Activated naive CD8-positive, alpha-beta T cell treated with anti-CD3 and anti-CD28 coated beads for 36 hours (primary cell): ENCODE data around the gene SETD7. TPM values are rescaled to one million over a fixed set of nuclear protein-coding genes. Genes with fewer than 3 reads are reported as not detected.
"Not testable (repeated sequence)": the region's sequence is repeated elsewhere in the genome, so short reads cannot be mapped to it uniquely, and the experiment has no call there.

Experiments used
- DNase-seq: peaks from one replicate; pipeline ENCODE4 v3.0.0; 2021
- H3K27ac Mint-ChIP-seq: one replicate; pipeline ENCODE4 v1.8.0; 2022; ENCODE audit warnings: mild to moderate bottlenecking, moderate library complexity, mixed read lengths
- H3K27me3 Mint-ChIP-seq: one replicate; pipeline ENCODE4 v1.8.0; 2022; ENCODE audit warnings: mild to moderate bottlenecking, mixed read lengths
- H3K36me3 Mint-ChIP-seq: one replicate; pipeline ENCODE4 v1.8.0; 2021; ENCODE audit warnings: mild to moderate bottlenecking, mixed read lengths
- H3K4me1 Mint-ChIP-seq: one replicate; pipeline ENCODE4 v1.8.0; 2021; ENCODE audit warnings: mixed read lengths
- H3K4me3 Mint-ChIP-seq: one replicate; pipeline ENCODE4 v1.8.0; 2022; ENCODE audit warnings: mild to moderate bottlenecking, moderate library complexity, mixed read lengths
- H3K9me3 Mint-ChIP-seq: one replicate; pipeline ENCODE4 v1.8.0; 2022; ENCODE audit warnings: mixed read lengths
- total RNA-seq, 2 experiments: library from RNA; stranded (reverse); gene quantifications; one replicate each; pipeline ENCODE4 v1.2.3, GENCODE V29; 2021

Gene SETD7
- total RNA-seq, 2 experiments from 2014 or later: 12.2 to 14.1 TPM

DNA sequence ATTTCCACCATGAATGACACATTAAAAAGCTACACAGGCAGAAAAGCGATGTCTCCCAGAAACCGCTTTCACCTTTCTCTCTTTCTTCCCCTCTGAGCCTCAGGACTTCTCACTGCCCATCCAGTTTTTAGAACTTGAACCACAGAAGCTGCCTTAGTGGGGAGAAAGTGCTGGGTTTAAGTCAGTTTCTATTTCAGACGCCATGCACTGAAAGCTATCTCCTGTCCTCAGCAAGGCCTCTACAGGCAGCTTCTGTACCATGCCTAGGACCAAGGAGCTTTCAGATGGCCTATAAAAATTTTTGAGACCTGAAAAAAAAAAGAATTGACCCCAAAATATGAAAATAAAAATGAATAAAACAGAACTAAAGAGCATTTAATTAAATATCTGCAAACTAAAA, 67.6 kb downstream of the SETD7 start:
- H3K4me1 Mint-ChIP-seq: no peaks in the 10 kb centered on the region
- H3K27me3 Mint-ChIP-seq: peaks cover 5% of the 10 kb centered on the region
- DNase-seq: no peak
- H3K36me3 Mint-ChIP-seq: no peaks in the 10 kb centered on the region
- no peak overlapping the region for H3K27ac Mint-ChIP-seq
- H3K4me3 Mint-ChIP-seq: no peak overlapping the region
- no peaks in the 10 kb centered on the region for H3K9me3 Mint-ChIP-seq

DNA sequence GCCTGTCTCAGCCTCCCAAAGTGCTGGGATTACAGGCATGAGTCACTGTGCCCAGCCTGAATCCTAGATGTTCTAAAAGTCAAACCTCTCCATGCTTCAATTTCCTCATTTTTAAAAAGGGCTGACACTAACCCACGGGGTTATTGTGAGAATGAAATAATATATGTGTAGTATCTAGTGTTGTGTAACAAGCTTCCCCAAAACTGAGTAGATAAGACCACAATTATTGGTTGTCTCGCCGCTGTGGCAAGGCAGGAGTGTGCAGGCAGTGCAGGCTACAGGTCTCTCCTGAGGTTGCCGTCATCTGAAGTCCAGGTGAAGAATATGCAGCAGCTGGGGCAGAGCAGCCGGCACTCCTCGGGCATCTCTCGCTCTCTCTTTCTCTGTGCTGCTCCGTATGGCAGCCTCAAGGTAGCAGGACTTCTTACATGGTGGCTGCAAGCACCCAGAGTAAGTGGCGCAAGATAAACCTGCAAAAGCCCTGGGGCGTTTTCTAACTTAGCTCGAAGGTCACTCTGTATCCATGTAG, 71.2 kb downstream of the SETD7 start:
- Mint-ChIP-seq H3K9me3 (no peaks in the 10 kb centered on the region), H3K27ac (no peak overlapping the region), H3K36me3 (no peaks in the 10 kb centered on the region), H3K27me3 (peaks cover 5% of the 10 kb centered on the region), H3K4me1 (no peaks in the 10 kb centered on the region), H3K4me3 (no peak overlapping the region)
- DNase-seq: no peak

DNA sequence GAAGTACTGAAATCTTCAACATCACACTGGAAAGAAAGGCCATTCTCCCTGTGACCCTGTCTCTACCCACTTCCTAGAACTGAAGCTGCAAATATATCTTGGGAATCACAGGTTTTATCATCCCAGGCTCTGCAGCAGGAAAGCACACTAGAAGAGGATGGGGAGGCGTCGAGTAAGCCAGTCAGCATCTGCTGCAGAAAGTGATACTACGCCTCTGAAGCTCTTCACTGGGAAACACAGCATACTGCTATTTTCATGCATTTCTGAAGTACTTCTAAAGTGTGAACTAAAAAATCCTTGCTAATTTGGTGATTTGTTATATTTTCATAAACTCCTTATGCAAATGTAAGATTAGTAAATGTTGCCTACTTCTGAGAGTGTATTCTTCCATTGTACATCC, 73.0 kb downstream of the SETD7 start:
- H3K4me3 Mint-ChIP-seq: no peak overlapping the region
- no peak for DNase-seq
- H3K9me3 Mint-ChIP-seq: no peaks in the 10 kb centered on the region
- H3K27me3 Mint-ChIP-seq: peaks cover 5% of the 10 kb centered on the region
- H3K27ac Mint-ChIP-seq: no peak overlapping the region
- peaks cover 1% of the 10 kb centered on the region for H3K4me1 Mint-ChIP-seq
- H3K36me3 Mint-ChIP-seq: peaks cover 2% of the 10 kb centered on the region

DNA sequence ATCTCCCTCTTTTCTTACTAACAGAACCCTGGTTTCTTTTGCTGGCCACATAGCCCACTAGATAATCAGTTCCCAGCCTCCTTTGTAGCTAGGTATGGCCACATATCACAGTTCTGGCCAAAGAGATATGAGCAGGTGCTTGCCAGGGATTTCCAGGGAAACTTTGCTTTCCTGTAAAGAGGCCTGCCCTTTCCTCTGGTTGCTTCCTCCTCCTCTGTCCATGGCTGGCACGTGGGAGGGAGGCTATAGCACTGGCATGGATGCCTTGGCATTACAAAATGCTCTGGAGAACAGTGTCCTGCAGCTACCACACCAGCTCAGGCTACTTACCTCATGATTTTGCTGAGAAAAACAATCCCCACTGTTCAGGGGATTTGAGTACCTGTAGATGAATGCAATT, 74.6 kb downstream of the SETD7 start:
- no peaks in the 10 kb centered on the region for H3K9me3 Mint-ChIP-seq
- peaks cover 5% of the 10 kb centered on the region for H3K27me3 Mint-ChIP-seq
- H3K27ac Mint-ChIP-seq: no peak overlapping the region
- H3K4me3 Mint-ChIP-seq: no peak overlapping the region
- peaks cover 2% of the 10 kb centered on the region for H3K36me3 Mint-ChIP-seq
- H3K4me1 Mint-ChIP-seq: peaks cover 1% of the 10 kb centered on the region
- no peak for DNase-seq

DNA sequence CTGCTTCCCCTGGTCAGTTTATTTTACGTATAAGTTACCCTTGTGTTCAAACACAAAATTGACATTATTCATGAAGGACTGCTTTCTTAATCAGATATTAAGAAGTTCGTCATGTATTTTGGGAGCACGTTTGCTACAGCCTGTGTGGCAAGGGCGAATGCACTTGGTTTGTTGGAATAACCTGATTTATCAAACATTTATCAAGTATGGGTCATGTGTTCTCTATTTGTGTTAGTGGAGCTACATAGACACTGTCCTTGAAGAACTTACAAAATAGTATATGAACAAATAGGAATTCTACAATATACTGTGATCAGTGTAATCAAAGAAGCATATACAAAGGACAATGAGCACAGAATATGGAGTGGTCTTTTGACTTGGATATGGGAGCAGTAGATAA, 79.7 kb downstream of the SETD7 start:
- H3K27ac Mint-ChIP-seq: no peak overlapping the region
- no peak for DNase-seq
- peaks cover 6% of the 10 kb centered on the region for H3K9me3 Mint-ChIP-seq
- no peaks in the 10 kb centered on the region for H3K27me3 Mint-ChIP-seq
- peaks cover 21% of the 10 kb centered on the region for H3K36me3 Mint-ChIP-seq
- no peak overlapping the region for H3K4me3 Mint-ChIP-seq
- H3K4me1 Mint-ChIP-seq: peaks cover 1% of the 10 kb centered on the region

DNA sequence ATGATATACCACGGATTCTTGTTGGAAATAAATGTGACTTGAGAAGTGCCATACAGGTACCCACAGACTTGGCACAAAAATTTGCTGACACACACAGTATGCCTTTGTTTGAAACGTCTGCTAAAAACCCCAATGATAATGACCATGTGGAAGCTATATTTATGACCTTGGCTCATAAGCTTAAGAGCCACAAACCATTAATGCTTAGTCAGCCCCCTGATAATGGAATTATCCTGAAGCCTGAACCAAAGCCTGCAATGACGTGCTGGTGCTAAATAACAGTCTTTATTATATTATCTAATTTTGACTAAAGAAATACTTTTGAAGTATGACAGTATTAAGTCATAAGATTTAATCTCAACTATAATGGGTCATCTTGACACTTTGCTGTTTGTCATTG, 83.2 kb downstream of the SETD7 start:
- no peak for DNase-seq
- peaks cover 20% of the 10 kb centered on the region for H3K9me3 Mint-ChIP-seq
- peaks cover 2% of the 10 kb centered on the region for H3K4me1 Mint-ChIP-seq
- no peak overlapping the region for H3K4me3 Mint-ChIP-seq
- no peak overlapping the region for H3K27ac Mint-ChIP-seq
- H3K27me3 Mint-ChIP-seq: no peaks in the 10 kb centered on the region
- peaks cover 45% of the 10 kb centered on the region for H3K36me3 Mint-ChIP-seq

DNA sequence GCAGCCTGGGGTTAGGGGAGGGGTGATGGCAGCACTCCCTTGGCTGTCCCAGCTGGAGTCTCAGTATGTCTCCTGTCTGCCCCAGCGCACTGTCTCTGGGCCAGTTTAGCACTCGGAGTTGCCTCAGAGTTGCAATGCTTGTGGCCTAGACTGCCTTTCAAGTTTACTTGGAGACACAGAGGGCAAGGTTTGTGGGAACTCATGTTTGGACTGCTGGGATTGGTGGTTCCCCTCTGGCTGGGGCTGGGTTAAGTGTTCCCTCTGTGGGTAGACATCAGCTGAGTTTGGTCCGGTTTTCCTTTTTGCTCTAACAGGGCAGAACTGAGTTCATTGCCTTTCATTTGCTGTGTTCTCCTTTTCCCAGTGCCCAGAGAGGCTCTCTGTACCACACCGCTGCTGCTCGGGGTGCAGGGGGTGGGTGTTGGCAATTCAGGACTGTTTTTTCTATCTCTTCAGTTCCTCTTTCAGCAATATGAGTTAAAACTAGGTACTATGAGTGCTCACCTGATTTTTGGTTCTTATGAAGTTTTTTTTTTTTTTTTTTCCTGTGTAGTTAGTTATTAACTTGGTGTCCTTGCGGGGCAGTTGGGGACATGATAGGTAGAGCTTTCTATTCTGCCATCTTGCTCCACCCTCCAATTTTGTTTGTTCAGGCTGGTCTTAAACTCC, 84.9 kb downstream of the SETD7 start:
- peaks cover 49% of the 10 kb centered on the region for H3K36me3 Mint-ChIP-seq
- no peaks in the 10 kb centered on the region for H3K27me3 Mint-ChIP-seq
- peaks cover 21% of the 10 kb centered on the region for H3K9me3 Mint-ChIP-seq

DNA sequence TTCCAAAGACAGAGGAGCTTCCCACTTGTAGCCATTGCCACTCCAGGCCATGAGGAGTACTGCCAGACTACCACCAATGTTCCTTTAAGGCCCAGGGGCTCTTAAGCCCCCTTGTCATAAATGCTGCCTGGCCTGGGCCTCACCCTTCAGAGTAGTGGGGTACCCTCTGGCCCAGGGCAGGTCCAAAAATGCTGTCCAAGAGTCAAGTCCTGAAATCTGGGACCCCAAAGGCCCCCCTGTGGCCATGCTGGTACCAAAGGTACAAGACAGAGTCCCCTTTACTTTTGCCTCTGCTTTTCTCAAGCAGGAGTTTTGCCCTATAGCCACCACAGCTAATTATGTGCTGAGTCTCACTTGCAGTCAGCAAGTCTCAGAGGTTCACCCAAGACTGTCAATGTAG, 85.7 kb downstream of the SETD7 start:
- Mint-ChIP-seq H3K9me3 (peaks cover 21% of the 10 kb centered on the region), H3K27ac (no peak overlapping the region), H3K4me1 (peaks cover 2% of the 10 kb centered on the region), H3K4me3 (no peak overlapping the region), H3K36me3 (peaks cover 50% of the 10 kb centered on the region), H3K27me3 (no peaks in the 10 kb centered on the region)
- DNase-seq: no peak

More for the DNA sequence above, 84.9 kb downstream of the SETD7 start:
- Mint-ChIP-seq H3K4me3 (no peak overlapping the region), H3K27ac (no peak overlapping the region), H3K4me1 (peaks cover 2% of the 10 kb centered on the region)
- DNase-seq: no peak

DNA sequence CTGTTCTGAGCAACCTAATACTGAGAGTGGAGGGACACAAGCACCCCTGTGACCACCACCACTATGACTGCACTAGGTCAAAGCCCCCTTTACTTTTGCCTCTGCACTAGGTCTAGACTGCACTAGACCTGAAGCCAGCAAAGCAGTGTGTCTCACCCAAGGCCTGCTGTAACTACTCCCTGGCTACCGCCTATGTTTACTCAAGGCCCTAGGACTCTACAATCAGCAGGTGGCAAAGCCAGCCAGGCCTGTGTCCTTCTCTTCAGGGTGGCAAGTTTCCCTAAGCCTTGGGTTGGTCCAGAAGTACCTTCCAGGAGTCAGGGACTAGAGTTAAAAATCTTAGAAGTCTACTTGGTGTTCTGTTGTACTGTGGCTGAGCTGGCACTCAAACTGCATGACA, 86.2 kb downstream of the SETD7 start:
- Mint-ChIP-seq H3K4me3 (no peak overlapping the region), H3K9me3 (peaks cover 21% of the 10 kb centered on the region), H3K36me3 (peaks cover 54% of the 10 kb centered on the region), H3K27me3 (no peaks in the 10 kb centered on the region), H3K4me1 (peaks cover 2% of the 10 kb centered on the region), H3K27ac (no peak overlapping the region)
- no peak for DNase-seq

DNA sequence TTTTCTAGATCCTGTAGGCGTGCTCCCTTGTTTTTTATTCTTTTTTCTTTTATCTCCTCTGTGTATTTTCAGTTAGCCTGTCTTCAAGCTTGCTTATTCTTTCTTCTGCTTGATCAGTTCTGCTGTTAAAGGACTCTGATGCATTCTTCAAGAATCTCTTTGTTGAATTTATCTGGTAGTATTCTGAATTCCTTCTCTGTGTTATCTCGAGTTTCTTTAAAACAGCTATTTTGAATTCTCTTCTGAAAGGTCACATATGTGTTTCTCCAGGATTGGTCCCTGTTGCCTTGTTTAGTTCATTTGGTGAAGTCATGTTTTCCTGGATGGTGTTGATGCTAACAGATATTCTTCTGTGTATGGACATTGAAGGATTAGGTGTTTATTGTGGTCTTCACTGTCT, 86.8 kb downstream of the SETD7 start:
- H3K4me3 Mint-ChIP-seq: no peak overlapping the region
- peaks cover 2% of the 10 kb centered on the region for H3K4me1 Mint-ChIP-seq
- H3K27ac Mint-ChIP-seq: no peak overlapping the region
- peaks cover 60% of the 10 kb centered on the region for H3K36me3 Mint-ChIP-seq
- H3K9me3 Mint-ChIP-seq: peaks cover 21% of the 10 kb centered on the region
- no peaks in the 10 kb centered on the region for H3K27me3 Mint-ChIP-seq
- no peak for DNase-seq

DNA sequence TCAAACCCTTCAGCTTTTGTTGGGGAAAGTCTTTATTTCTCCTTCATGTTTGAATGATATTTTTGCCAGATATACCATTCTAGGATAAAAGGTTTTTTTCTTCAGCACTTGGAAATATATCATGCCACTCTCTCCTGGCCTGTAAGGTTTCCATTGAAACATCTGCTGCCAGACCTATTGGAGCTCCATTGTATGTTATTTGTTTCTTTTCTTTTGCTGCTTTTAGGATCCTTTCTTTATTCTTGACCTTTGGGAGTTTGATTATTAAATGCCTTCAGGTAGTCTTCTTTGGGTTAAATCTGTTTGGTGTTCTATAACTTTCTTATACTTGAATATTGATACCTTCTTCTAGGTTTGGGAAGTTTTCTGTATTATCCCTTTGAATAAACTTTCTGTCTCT, 87.3 kb downstream of the SETD7 start:
- not testable (repeated sequence) for DNase-seq, H3K27me3 Mint-ChIP-seq, H3K4me3 Mint-ChIP-seq, H3K27ac Mint-ChIP-seq, H3K4me1 Mint-ChIP-seq
- H3K9me3 Mint-ChIP-seq: peaks cover 22% of the 10 kb centered on the region
- peaks cover 64% of the 10 kb centered on the region for H3K36me3 Mint-ChIP-seq

DNA sequence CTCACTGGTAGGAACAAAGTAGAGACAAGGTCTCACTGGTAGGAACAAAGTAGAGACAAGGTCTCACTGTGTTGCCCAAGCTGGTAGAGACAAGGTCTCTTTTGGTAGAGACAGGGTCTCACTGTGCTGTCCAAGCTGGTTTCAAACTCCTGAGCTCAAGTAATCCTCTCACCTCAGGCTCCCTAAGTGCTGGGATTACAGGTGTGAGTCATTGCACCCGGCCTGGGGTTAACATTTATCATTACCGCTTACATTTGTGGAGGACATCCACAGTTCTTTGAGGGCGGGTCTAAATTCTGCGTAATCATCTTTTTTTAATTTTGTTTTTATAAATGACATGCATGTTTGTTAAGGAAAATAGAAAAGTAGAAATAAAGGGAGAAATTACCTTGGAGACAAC, 90.1 kb downstream of the SETD7 start:
- H3K9me3 Mint-ChIP-seq: peaks cover 15% of the 10 kb centered on the region
- no peak for DNase-seq
- peaks cover 2% of the 10 kb centered on the region for H3K4me1 Mint-ChIP-seq
- H3K4me3 Mint-ChIP-seq: no peak overlapping the region
- H3K27me3 Mint-ChIP-seq: no peaks in the 10 kb centered on the region
- no peak overlapping the region for H3K27ac Mint-ChIP-seq
- peaks cover 48% of the 10 kb centered on the region for H3K36me3 Mint-ChIP-seq

DNA sequence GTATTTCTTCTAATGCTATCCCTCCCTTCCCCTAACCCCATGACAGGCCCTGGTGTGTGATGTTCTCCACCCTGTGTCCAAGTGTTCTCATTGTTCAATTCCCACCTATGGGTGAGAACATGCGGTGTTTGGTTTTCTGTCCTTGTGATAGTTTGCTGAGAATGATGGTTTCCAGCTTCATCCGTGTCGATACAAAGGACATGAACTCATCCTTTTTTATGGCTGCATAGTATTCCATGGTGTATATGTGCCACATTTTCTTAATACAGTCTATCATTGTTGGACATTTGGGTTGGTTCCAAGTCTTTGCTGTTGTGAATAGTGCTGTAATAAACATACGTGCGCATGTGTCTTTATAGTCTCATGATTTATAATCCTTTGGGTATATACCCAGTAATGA, 91.5 kb downstream of the SETD7 start:
- H3K27ac Mint-ChIP-seq, DNase-seq, H3K4me1 Mint-ChIP-seq, H3K4me3 Mint-ChIP-seq, H3K27me3 Mint-ChIP-seq: not testable (repeated sequence)
- Mint-ChIP-seq H3K9me3 (peaks cover 12% of the 10 kb centered on the region), H3K36me3 (peaks cover 39% of the 10 kb centered on the region)

DNA sequence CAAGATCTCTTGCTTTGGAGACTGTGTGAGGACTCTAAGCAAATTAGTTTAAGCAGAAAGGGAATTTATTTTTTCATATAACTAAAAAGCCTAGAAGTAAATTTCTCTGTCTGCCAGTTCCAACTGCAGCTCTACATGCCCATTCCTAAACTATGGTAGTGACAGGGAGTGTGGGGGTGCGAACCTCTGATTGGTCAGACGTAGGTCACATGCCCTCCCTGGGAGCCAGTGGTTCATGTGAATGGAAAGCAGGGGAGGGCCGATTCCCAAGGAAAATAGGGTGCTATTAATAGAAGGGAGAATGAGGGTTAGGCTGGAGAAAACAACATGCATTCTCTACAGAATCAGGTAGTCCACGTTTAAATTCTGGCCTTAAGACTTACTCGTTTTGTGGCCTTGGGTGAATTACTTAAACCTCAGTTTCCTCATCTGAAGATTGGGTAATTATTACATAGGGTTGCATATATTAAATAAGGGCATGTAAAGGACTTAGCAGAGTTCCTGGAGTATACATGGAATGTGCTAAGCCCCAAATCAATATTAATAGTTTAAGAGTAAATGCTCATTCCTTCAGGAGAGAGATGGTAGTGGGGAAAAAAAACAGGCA, 94.9 kb downstream of the SETD7 start:
- Mint-ChIP-seq H3K27me3 (no peaks in the 10 kb centered on the region), H3K27ac (no peak overlapping the region), H3K36me3 (peaks cover 23% of the 10 kb centered on the region), H3K9me3 (peaks cover 2% of the 10 kb centered on the region), H3K4me3 (no peak overlapping the region), H3K4me1 (peaks cover 33% of the 10 kb centered on the region)
- no peak for DNase-seq

DNA sequence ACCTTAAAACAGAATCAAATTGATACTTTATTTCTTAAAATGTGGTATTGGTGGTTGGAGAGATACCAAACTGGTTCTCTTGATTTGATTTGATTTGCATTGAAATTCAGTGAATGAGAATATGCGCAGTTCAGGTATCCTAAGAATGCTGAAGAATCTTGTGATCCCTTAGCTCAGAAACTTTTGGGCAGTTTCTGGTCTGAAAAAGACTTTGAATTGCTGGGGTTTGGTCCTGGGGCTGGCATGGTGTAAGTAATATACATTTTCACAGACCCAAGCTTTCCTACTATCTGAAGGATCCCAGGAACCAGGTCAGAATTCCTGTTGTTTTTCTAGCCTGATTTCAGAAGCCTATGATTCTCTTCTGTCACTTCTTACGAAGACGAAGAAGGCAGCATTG, 95.5 kb downstream of the SETD7 start:
- Mint-ChIP-seq H3K27me3 (no peaks in the 10 kb centered on the region), H3K4me1 (peaks cover 37% of the 10 kb centered on the region), H3K4me3 (no peak overlapping the region), H3K36me3 (peaks cover 24% of the 10 kb centered on the region), H3K9me3 (peaks cover 2% of the 10 kb centered on the region), H3K27ac (no peak overlapping the region)
- no peak for DNase-seq

DNA sequence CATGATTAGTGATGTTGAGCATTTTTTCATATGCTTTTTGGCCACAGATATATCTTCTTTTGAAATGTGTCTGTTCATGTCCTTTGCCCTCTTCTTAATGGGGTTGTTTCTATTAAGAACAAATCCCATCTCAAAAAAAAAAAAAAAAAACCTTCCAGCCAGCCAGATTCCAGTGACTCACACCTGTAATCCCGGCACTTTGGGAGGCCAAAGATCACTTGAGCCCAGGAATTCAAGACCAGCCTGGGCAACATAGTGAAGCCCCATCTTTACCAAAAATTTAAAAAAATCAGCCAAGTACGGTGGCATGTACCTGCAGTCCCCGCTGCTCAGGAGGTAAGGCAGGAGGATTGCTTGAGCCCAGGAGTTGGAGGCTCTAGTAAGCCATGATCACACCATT, 97.0 kb downstream of the SETD7 start:
- peaks cover 50% of the 10 kb centered on the region for H3K4me1 Mint-ChIP-seq
- no peak overlapping the region for H3K27ac Mint-ChIP-seq
- no peaks in the 10 kb centered on the region for H3K27me3 Mint-ChIP-seq
- DNase-seq: no peak
- H3K9me3 Mint-ChIP-seq: peaks cover under 1% of the 10 kb centered on the region
- no peak overlapping the region for H3K4me3 Mint-ChIP-seq
- peaks cover 13% of the 10 kb centered on the region for H3K36me3 Mint-ChIP-seq
